GM18507 (cell line): Measurements from ENCODE around the gene KRT85.
"Not testable (repeated sequence)": the region's sequence is repeated elsewhere in the genome, so short reads cannot be mapped to it uniquely, and the experiment has no call there.

ENCODE experiments used
- DNase-seq: peaks from one replicate; pipeline ENCODE4 v3.0.0; 2011; ENCODE audit warnings: low read depth; ENCODE audit not compliant: insufficient read length; ENCODE audit errors: extremely low spot score
- FAIRE-seq: peaks from 2 replicates; lab custom pipeline; 2011; peaks lifted over from hg19 to GRCh38; lab: Jason Lieb, UNC

Gene KRT85

GRCh38 chr12:52353766-52354165 is 13.5 kb downstream of the KRT85 start:
- no peak for FAIRE-seq
- DNase-seq, result no peak

GRCh38 chr12:52352951-52353350 is 14.3 kb downstream of the KRT85 start:
- DNase-seq, result no peak
- no peak for FAIRE-seq

GRCh38 chr12:52351196-52352059 is 15.9 kb downstream of the KRT85 start:
- no peak for FAIRE-seq

GRCh38 chr12:52350786-52351185 is 16.5 kb downstream of the KRT85 start:
- no peak for FAIRE-seq
- no peak for DNase-seq

More at GRCh38 chr12:52351196-52352059, 15.9 kb downstream of the KRT85 start:
- DNase-seq, result no peak

- no peak for FAIRE-seq
- DNase-seq, result no peak
These were observed 17.2 kb downstream of the KRT85 start for GRCh38 chr12:52350021-52350620.

- DNase-seq (no peak), FAIRE-seq (no peak)
These were observed 18.1 kb downstream of the KRT85 start for GRCh38 chr12:52349196-52349595.

- FAIRE-seq (no peak), DNase-seq (no peak)
These were observed 19.4 kb downstream of the KRT85 start for GRCh38 chr12:52347551-52348510.

GRCh38 chr12:52347016-52347415 is 20.3 kb downstream of the KRT85 start:
- DNase-seq, result no peak
- FAIRE-seq, result no peak

GRCh38 chr12:52346593-52346992 is 20.7 kb downstream of the KRT85 start:
- FAIRE-seq (peak; percentile 77), DNase-seq (no peak)

- not testable (repeated sequence) for DNase-seq, FAIRE-seq
These were observed 22.2 kb downstream of the KRT85 start for GRCh38 chr12:52345041-52345440.

- DNase-seq (no peak), FAIRE-seq (no peak)
These were observed 23.2 kb downstream of the KRT85 start for GRCh38 chr12:52344111-52344510.

- DNase-seq, result no peak
- no peak for FAIRE-seq
These were observed 23.7 kb downstream of the KRT85 start for GRCh38 chr12:52343550-52343949.

- FAIRE-seq (no peak), DNase-seq (no peak)
These were observed 24.3 kb downstream of the KRT85 start for GRCh38 chr12:52342781-52343490.

- no peak for FAIRE-seq
These were observed 26.2 kb downstream of the KRT85 start for GRCh38 chr12:52341066-52341580.

GRCh38 chr12:52338241-52338960 is 28.9 kb downstream of the KRT85 start:
- DNase-seq (no peak), FAIRE-seq (no peak)

More at GRCh38 chr12:52341066-52341580, 26.2 kb downstream of the KRT85 start:
- DNase-seq, result no peak

GRCh38 chr12:52337054-52337453 is 30.2 kb downstream of the KRT85 start:
- FAIRE-seq (no peak), DNase-seq (no peak)

GRCh38 chr12:52336641-52337040 is 30.6 kb downstream of the KRT85 start:
- FAIRE-seq (no peak), DNase-seq (no peak)

GRCh38 chr12:52335598-52336262 is 31.6 kb downstream of the KRT85 start:
- no peak for DNase-seq
- FAIRE-seq, result no peak
